Gastroesophageal sphincter (tissue), 3 donors: ENCODE data around the gene FAM171A2.

Experiments used
- CTCF ChIP-seq, 4 experiments: fragments of 200-600 bp in 2 of 4; fragments of 450-650 bp in 2 of 4; sonication (generic) in 1 of 4; IDR thresholded peaks; one replicate each; pipeline ENCODE4 v1.5.1; 2017 to 2019; ENCODE audit warnings: antibody characterized with exemption in 4 of 4, mild to moderate bottlenecking in 2 of 4, moderate library complexity in 2 of 4
- EP300 ChIP-seq: sonication (generic); formaldehyde crosslinking; IDR thresholded peaks from one replicate; pipeline ENCODE4 v1.6.1; 2017; ENCODE audit warnings: antibody characterized with exemption, mild to moderate bottlenecking

GRCh38 chr17:44360144-44360533 lies 3.5 kb downstream of the FAM171A2 start:
- TF ChIP-seq CTCF (IDR thresholded peaks at IDR 0.05), result no peak
- TF ChIP-seq EP300, result no peak
